HepG2 (cell line): ENCODE measurements around the gene PRCD. TPM values are rescaled to one million over a fixed set of nuclear protein-coding genes. Genes with fewer than 3 reads are reported as not detected.

Experiments
- ATF5 ChIP-seq: sonication (generic); formaldehyde crosslinking; IDR thresholded peaks from 2 replicates; pipeline ENCODE4 v1.4.0; 2020; ENCODE audit warnings: mild to moderate bottlenecking, low read depth, missing genetic modification reagents
- DNMT3B ChIP-seq: conservative IDR thresholded peaks from 2 replicates; pipeline ENCODE4 v1.6.1; 2016; ENCODE audit warnings: missing biosample characterization, control low read depth
- HNF4G ChIP-seq, 2 experiments: sonication (generic) in 1 of 2; formaldehyde crosslinking in 1 of 2; IDR thresholded peaks; 2 replicates each; pipeline versions ENCODE4 v1.4.0 to v1.6.1; 2011 to 2020; ENCODE audit warnings: borderline replicate concordance in 2 of 2, low read depth in 2 of 2, mild to moderate bottlenecking in 2 of 2, low read length in 1 of 2, missing genetic modification reagents in 1 of 2, moderate library complexity in 1 of 2
- HOMEZ ChIP-seq: IDR thresholded peaks from 2 replicates; pipeline ENCODE4 v1.6.1; 2016; ENCODE audit warnings: low read depth
- NPAS2 ChIP-seq: sonication (generic); formaldehyde crosslinking; IDR thresholded peaks from 2 replicates; pipeline ENCODE4 v1.8.0; 2022; ENCODE audit warnings: mild to moderate bottlenecking, missing genetic modification reagents, borderline replicate concordance
- PATZ1 ChIP-seq: sonication (generic); formaldehyde crosslinking; IDR thresholded peaks from 2 replicates; pipeline ENCODE4 v1.4.0; 2020; ENCODE audit warnings: missing genetic modification reagents
- SIX1 ChIP-seq: sonication (generic); formaldehyde crosslinking; IDR thresholded peaks from 2 replicates; pipeline ENCODE4 v1.4.0; 2020; ENCODE audit warnings: missing genetic modification reagents, borderline replicate concordance
- SOX6 ChIP-seq, 2 experiments: fragments of 450-650 bp in 1 of 2; sonication (generic) in 1 of 2; formaldehyde crosslinking in 1 of 2; IDR thresholded peaks; 2 replicates each; pipeline versions ENCODE4 v1.4.0 to v1.6.1; 2017 to 2020; ENCODE audit warnings: antibody characterized with exemption in 1 of 2, mild to moderate bottlenecking in 1 of 2, missing genetic modification reagents in 1 of 2
- U2AF2 ChIP-seq: fragments of 200-400 bp; formaldehyde crosslinking; IDR thresholded peaks from 2 replicates; pipeline ENCODE4 v1.6.1; 2017; ENCODE audit warnings: low read depth, mild to moderate bottlenecking, low read length
- ZFYVE20 ChIP-seq: sonication (generic); formaldehyde crosslinking; IDR thresholded peaks from 2 replicates; pipeline ENCODE4 v1.8.0; 2023; ENCODE audit warnings: low read depth, mild to moderate bottlenecking, moderate library complexity, missing genetic modification reagents, borderline replicate concordance
- ZNF280D ChIP-seq: sonication (generic); formaldehyde crosslinking; IDR thresholded peaks from 2 replicates; pipeline ENCODE4 v1.5.1; 2020; ENCODE audit warnings: mild to moderate bottlenecking, missing genetic modification reagents
- ZNF343 ChIP-seq: sonication (generic); formaldehyde crosslinking; IDR thresholded peaks from 2 replicates; pipeline ENCODE4 v1.4.0; 2020; ENCODE audit warnings: mild to moderate bottlenecking, missing genetic modification reagents
- ZNF460 ChIP-seq: sonication (generic); formaldehyde crosslinking; IDR thresholded peaks from 2 replicates; pipeline ENCODE4 v1.5.1; 2020; ENCODE audit warnings: missing genetic modification reagents, mild to moderate bottlenecking, borderline replicate concordance
- ZNF597 ChIP-seq: sonication (generic); formaldehyde crosslinking; IDR thresholded peaks from 2 replicates; pipeline ENCODE4 v1.5.0; 2020; ENCODE audit warnings: missing genetic modification reagents
- ZNF644 ChIP-seq: IDR thresholded peaks from 2 replicates; pipeline ENCODE4 v1.6.1; 2016; ENCODE audit warnings: low read depth
- ZNF883 ChIP-seq: sonication (generic); formaldehyde crosslinking; IDR thresholded peaks from 2 replicates; pipeline ENCODE4 v1.5.1; 2020; ENCODE audit warnings: mild to moderate bottlenecking, missing genetic modification reagents; ENCODE audit errors: not compliant biosample characterization
- polyA plus RNA-seq, 8 experiments: library from polyadenylated mRNA; depleted of rRNA in 3 of 8; stranded (reverse) in 7 of 8; unstranded in 1 of 8; fragments of >200 nt; fragmentation: Illumina TruSeq in 4 of 8; extraction: Trizol in 4 of 8; gene quantifications; 2 replicates each; pipeline versions ENCODE4 v1.2.1 to v1.2.3, GENCODE V29; 2011 to 2016; ENCODE audit warnings: low read depth in 4 of 8, missing spikeins in 1 of 8, mixed read lengths in 1 of 8; ENCODE audit not compliant: insufficient read depth in 1 of 8
- total RNA-seq, 5 experiments: library from RNA; depleted of rRNA; stranded (reverse); fragments of >200 nt; fragmentation: Illumina TruSeq; extraction: Trizol; gene quantifications; 2 replicates each; pipeline ENCODE4 v1.2.3, GENCODE V29; 2016; ENCODE audit warnings: low read depth in 1 of 5

The PRCD gene
- total and polyA plus RNA-seq, 2 of the 13 experiments (the other 11 are each of a cell fraction or from before 2014, with no cell fraction given) = 0.51 TPM; not detected in 1

- TF ChIP-seq ZNF343 (CRISPR knock-in tag) = no peak
- peak; percentile 91 for TF ChIP-seq SIX1 (CRISPR knock-in tag)
- TF ChIP-seq SOX6 (IDR thresholded peaks at IDR 0.05) = no peak
- TF ChIP-seq SOX6 (CRISPR knock-in tag; IDR thresholded peaks at IDR 0.05) = peak; percentile 52
- peak; percentile 79; the same call in 1 of the 2 replicates for TF ChIP-seq DNMT3B (CRISPR knock-in tag)
- TF ChIP-seq ZFYVE20 (CRISPR knock-in tag) = no peak
- no peak for TF ChIP-seq ATF5 (CRISPR knock-in tag)
- TF ChIP-seq ZNF280D (CRISPR knock-in tag) = peak; percentile 72
- TF ChIP-seq HNF4G (IDR thresholded peaks at IDR 0.05; ENCODE audit: borderline replicate concordance, low read depth, low read length) = no peak
- TF ChIP-seq HNF4G (CRISPR knock-in tag; IDR thresholded peaks at IDR 0.05; ENCODE audit: borderline replicate concordance, low read depth) = no peak
- peak; percentile 50 for TF ChIP-seq PATZ1
- TF ChIP-seq HOMEZ = no peak
- TF ChIP-seq ZNF883 (CRISPR knock-in tag) = no peak
- no peak for TF ChIP-seq U2AF2
- TF ChIP-seq ZNF644 (CRISPR knock-in tag) = 0 out of 2 replicates have a peak, but pooled peaks have one; percentile 10
- TF ChIP-seq ZNF460 = peak; percentile 94
- no peak for TF ChIP-seq ZNF597
- TF ChIP-seq NPAS2 (CRISPR knock-in tag) = no peak
Observed at GRCh38 chr17:76524598-76525512, 15.0 kb upstream of the PRCD start (continued).
